Lung (tissue), 12 donors: Measurements from ENCODE around the gene YIPF4. TPM values are rescaled to one million over a fixed set of nuclear protein-coding genes. Genes with fewer than 3 reads are reported as not detected.
"Not testable (repeated sequence)": the region's sequence is repeated elsewhere in the genome, so short reads cannot be mapped to it uniquely, and the experiment has no call there.

Experiments used
- ATAC-seq: fragments of 200-7000 bp; cut with Tn5 transposase; one replicate; pipeline ENCODE4 v1.9.1; 2020; ENCODE audit warnings: moderate number of reproducible peaks; ENCODE audit not compliant: insufficient read depth, low FRiP score
- DNase-seq, 3 donors: peaks; one replicate each; pipeline ENCODE4 v3.0.0-alpha.2; 2013 to 2017
- H3K27ac ChIP-seq, 2 donors: one replicate each; pipeline ENCODE4 v1.5.1; 2013; ENCODE audit warnings: mild to moderate bottlenecking in 2 of 2, moderate library complexity in 2 of 2, control low read depth in 1 of 2, inconsistent platforms in 1 of 2, low read depth in 1 of 2, low read length in 1 of 2
- H3K27me3 ChIP-seq, 3 donors: one replicate each; pipeline ENCODE4 v1.5.1; 2013; ENCODE audit warnings: low read length in 2 of 3; ENCODE audit not compliant: control insufficient read depth in 3 of 3, insufficient read depth in 3 of 3
- H3K36me3 ChIP-seq, 4 donors: one replicate each; pipeline ENCODE4 v1.5.1; 2013; ENCODE audit warnings: low read length in 4 of 4, mild to moderate bottlenecking in 1 of 4, moderate library complexity in 1 of 4; ENCODE audit not compliant: control insufficient read depth in 4 of 4, insufficient read depth in 4 of 4
- H3K4me1 ChIP-seq, 5 donors: one replicate each; pipeline ENCODE4 v1.5.1; 2013; ENCODE audit warnings: low read length in 5 of 5, mild to moderate bottlenecking in 2 of 5, moderate library complexity in 1 of 5; ENCODE audit not compliant: control insufficient read depth in 5 of 5, insufficient read depth in 5 of 5
- H3K4me3 ChIP-seq: one replicate; pipeline ENCODE4 v1.5.1; 2013; ENCODE audit warnings: mild to moderate bottlenecking, control low read depth, moderate library complexity
- H3K9ac ChIP-seq, 2 donors: one replicate each; pipeline ENCODE4 v1.5.1; 2013; ENCODE audit warnings: low read length in 2 of 2, control low read depth in 1 of 2; ENCODE audit not compliant: insufficient read depth in 1 of 2
- H3K9me3 ChIP-seq, 4 donors: one replicate each; pipeline ENCODE4 v1.5.1; 2013; ENCODE audit warnings: low read length in 3 of 4, mild to moderate bottlenecking in 1 of 4, moderate library complexity in 1 of 4; ENCODE audit not compliant: control insufficient read depth in 4 of 4, insufficient read depth in 3 of 4
- CTCF ChIP-seq: IDR thresholded peaks from 2 replicates; pipeline ENCODE4 v1.5.1; 2012; ENCODE audit warnings: mild to moderate bottlenecking; ENCODE audit errors: control extremely low read depth, extremely low read depth
- WGBS, 2 donors: extraction: QIAGEN DNeasy Blood & Tissue Kit; methylation state at CpG; one replicate each; pipeline ENCODE4 v1.1.7; 2013; 5-methylcytosine and 5-hydroxymethylcytosine counted together
- polyA plus RNA-seq, 2 donors: library from polyadenylated mRNA; stranded (reverse); fragments of 200-250 nt; gene quantifications; one replicate each; pipeline ENCODE4 v1.2.1, GENCODE V29; 2013
- total RNA-seq, 2 donors: library from RNA; depleted of rRNA in 1 of 2; stranded (reverse); fragments of >200 nt in 1 of 2; gene quantifications; one replicate each; pipeline ENCODE4 v1.2.1, GENCODE V29; 2014 to 2021
- donor health status: control.
- donor health status: control.
- donor health status: Bipolar disorder and iron deficiency.
- donor health status: healthy.
- donor health status: DM: yes; HTN: yes; CAD: no.

Gene YIPF4
- total and polyA plus RNA-seq, 4 donors = 14.2 to 48.5 (median 24.5) TPM

GRCh38 chr2:32274289-32274688 lies 3.4 kb upstream of the YIPF4 start:
- ATAC-seq (no peak), DNase-seq (no peak)
- no peak for TF ChIP-seq CTCF
- Histone ChIP-seq H3K36me3 (peaks cover 0 to 6% (median 0%) of the 10 kb centered on the region in 4 donors), H3K4me3 (no peak overlapping the region), H3K27ac (no peak overlapping the region), H3K9me3 (peaks cover 0 to 3% (median 0%) of the 10 kb centered on the region in 4 donors), H3K4me1 (peaks cover 0 to 14% (median 0%) of the 10 kb centered on the region in 5 donors), H3K9ac (no peak overlapping the region), H3K27me3 (no peaks in the 10 kb centered on the region)
- 84 to 85% methylated on average over 2 of the region's 2 CpGs for WGBS, 2 donors

- 86 to 87% methylated on average over 7 of the region's 7 CpGs for WGBS, 2 donors
- H3K27ac ChIP-seq, ATAC-seq, H3K4me3 ChIP-seq, DNase-seq, H3K27me3 ChIP-seq, H3K9ac ChIP-seq, H3K36me3 ChIP-seq, H3K9me3 ChIP-seq: not testable (repeated sequence)
- H3K4me1 ChIP-seq = peaks cover 0 to 14% (median 3%) of the 10 kb centered on the region in 5 donors
Observed at GRCh38 chr2:32275790-32276189, 1.9 kb upstream of the YIPF4 start.

GRCh38 chr2:32277363-32277673 lies 386 bp upstream of the YIPF4 start:
- H3K4me1 ChIP-seq = peaks cover 0 to 14% (median 3%) of the 10 kb centered on the region in 5 donors
- peak in 1 of 3 donors; percentile 4 for DNase-seq
- H3K27ac ChIP-seq = peak overlapping the region; percentile 85 to 95
- TF ChIP-seq CTCF = no peak
- ATAC-seq = no peak
- WGBS, 2 donors = 56 to 58% methylated on average over 5 of the region's 5 CpGs
- H3K27me3 ChIP-seq = no peaks in the 10 kb centered on the region
- peaks cover 0 to 6% (median 4%) of the 10 kb centered on the region in 4 donors for H3K36me3 ChIP-seq
- peaks cover 0 to 3% (median 0%) of the 10 kb centered on the region in 4 donors for H3K9me3 ChIP-seq
- peak overlapping the region; percentile 87 to 93 for H3K9ac ChIP-seq
- H3K4me3 ChIP-seq = no peak overlapping the region

- TF ChIP-seq CTCF = no peak
- peaks cover 0 to 14% (median 3%) of the 10 kb centered on the region in 5 donors for H3K4me1 ChIP-seq
- H3K27me3 ChIP-seq = no peaks in the 10 kb centered on the region
- peak overlapping the region; percentile 87 to 93 for H3K9ac ChIP-seq
- H3K27ac ChIP-seq = peak overlapping the region; percentile 85 to 95
- DNase-seq (no peak), ATAC-seq (no peak)
- peaks cover 0 to 3% (median 0%) of the 10 kb centered on the region in 4 donors for H3K9me3 ChIP-seq
- H3K36me3 ChIP-seq = peaks cover 0 to 10% (median 5%) of the 10 kb centered on the region in 4 donors
- H3K4me3 ChIP-seq = peak overlapping the region; percentile 94
- WGBS, 2 donors = 14 to 18% methylated on average over 6 of the region's 6 CpGs
Observed at GRCh38 chr2:32278478-32278853, 762 bp downstream of the YIPF4 start.
